LHCN-M2 (cell line): Measurements from ENCODE around the gene ALLC. TPM values are rescaled to one million over a fixed set of nuclear protein-coding genes. Genes with fewer than 3 reads are reported as not detected.
"Not testable (repeated sequence)": the region's sequence is repeated elsewhere in the genome, so short reads cannot be mapped to it uniquely, and the experiment has no call there.

Source experiments
- DNase-seq: peaks from one replicate; pipeline ENCODE4 v3.0.0-alpha.2; 2012; ENCODE audit warnings: low read depth
- total RNA-seq: library from RNA; depleted of rRNA; stranded (reverse); fragments of >200 nt; gene quantifications from 2 replicates; pipeline ENCODE4 v1.2.3, GENCODE V29; 2014

The ALLC gene
- total RNA-seq, 1 experiment from 2014 or later, result not detected

- DNase-seq, result no peak
Measured at GRCh38 chr2:3626118-3626811, 31.7 kb upstream of the ALLC start.

GRCh38 chr2:3626812-3627499, 31.0 kb upstream of the ALLC start:
- DNase-seq, result no peak

GRCh38 chr2:3627500-3628100, 30.4 kb upstream of the ALLC start:
- no peak for DNase-seq

- DNase-seq, result no peak
Measured at GRCh38 chr2:3628241-3628679, 29.7 kb upstream of the ALLC start.

GRCh38 chr2:3628800-3629199, 29.2 kb upstream of the ALLC start:
- DNase-seq, result no peak

- DNase-seq, result no peak
Measured at GRCh38 chr2:3630631-3631030, 27.4 kb upstream of the ALLC start.

GRCh38 chr2:3631161-3631850, 26.7 kb upstream of the ALLC start:
- no peak for DNase-seq

GRCh38 chr2:3631851-3632659, 25.9 kb upstream of the ALLC start:
- no peak for DNase-seq

- peak; percentile 41 for DNase-seq
Measured at GRCh38 chr2:3633089-3633981, 24.7 kb upstream of the ALLC start.

- DNase-seq, result no peak
Measured at GRCh38 chr2:3633982-3634595, 23.9 kb upstream of the ALLC start.

GRCh38 chr2:3634596-3635121, 23.3 kb upstream of the ALLC start:
- no peak for DNase-seq

- DNase-seq, result no peak
Measured at GRCh38 chr2:3635171-3635974, 22.6 kb upstream of the ALLC start.

- not testable (repeated sequence) for DNase-seq
Measured at GRCh38 chr2:3635975-3636327, 22.0 kb upstream of the ALLC start.

- DNase-seq, result no peak
Measured at GRCh38 chr2:3636586-3637310, 21.3 kb upstream of the ALLC start.

- no peak for DNase-seq
Measured at GRCh38 chr2:3637311-3637675, 20.7 kb upstream of the ALLC start.

- no peak for DNase-seq
Measured at GRCh38 chr2:3637692-3638455, 20.1 kb upstream of the ALLC start.

- DNase-seq, result no peak
Measured at GRCh38 chr2:3638456-3638810, 19.6 kb upstream of the ALLC start.
